Measurements from ENCODE around the gene FTCDNL1. TPM values are rescaled to one million over a fixed set of nuclear protein-coding genes. Genes with fewer than 3 reads are reported as not detected.

Gene FTCDNL1
- total RNA-seq, 1 experiment from 2014 or later, result 0.11 TPM

GRCh38 chr2:199883474-199884212 is 32.7 kb upstream of the FTCDNL1 start:
- H3K36me3 ChIP-seq (ENCODE audit: low read depth, low read length), result no peaks in the 10 kb centered on the region
- no peaks in the 10 kb centered on the region for H3K9me3 ChIP-seq (ENCODE audit: low read length)
- ChIA-PET POLR2A (ENCODE audit: unreplicated experiment) (no interaction called here), CTCF (no interaction called here)
- TF ChIP-seq EZH2 (IDR thresholded peaks at IDR 0.05; ENCODE audit: low read length, unreplicated experiment), result no peak
- TF ChIP-seq CTCF (conservative IDR thresholded peaks at IDR 0.05; ENCODE audit: low read depth, low read length), result no peak
- no peak for TF ChIP-seq EZH2phosphoT487 (IDR thresholded peaks at IDR 0.05; ENCODE audit: borderline replicate concordance, low read length)
- H3K4me2 ChIP-seq (ENCODE audit: low read length), result no peak overlapping the region
- intact Hi-C loops (cut with micrococcal nuclease), result no loop called here
- no peak overlapping the region for H3K9ac ChIP-seq (ENCODE audit: low read length)
- DNase-seq, result no peak
- no peaks in the 10 kb centered on the region for H3K79me2 ChIP-seq (ENCODE audit: low read length)
- H3K9me2 ChIP-seq (replicated peaks; ENCODE audit: low read length), result no peaks in the 10 kb centered on the region
- peaks cover 20% of the 10 kb centered on the region for H3K27me3 ChIP-seq (ENCODE audit: low read length)
- H3K27ac ChIP-seq (ENCODE audit: low read length), result no peak overlapping the region
- no peaks in the 10 kb centered on the region for H4K20me1 ChIP-seq (ENCODE audit: low read length)
- BruUV-seq (replicated peaks), result no TSS peak
- ATAC-seq, result no peak
- H3K4me1 ChIP-seq (ENCODE audit: insufficient read depth, low read length), result no peaks in the 10 kb centered on the region
- H2AFZ ChIP-seq (ENCODE audit: low read length), result no peak overlapping the region
- H3F3A ChIP-seq (ENCODE audit: low read length, unreplicated experiment), result no peaks in the 10 kb centered on the region
- no peak overlapping the region for H3K4me3 ChIP-seq (ENCODE audit: low read length)

GRCh38 chr2:199882667-199883066 is 31.7 kb upstream of the FTCDNL1 start:
- no peak for ATAC-seq
- DNase-seq, result no peak

More at GRCh38 chr2:199882667-199883066, 31.7 kb upstream of the FTCDNL1 start:
- intact Hi-C loops (cut with micrococcal nuclease), result no loop called here
- H3K9ac ChIP-seq (ENCODE audit: low read length), result no peak overlapping the region
- BruUV-seq (replicated peaks), result no TSS peak
- ChIA-PET POLR2A (ENCODE audit: unreplicated experiment) (no interaction called here), CTCF (no interaction called here)
- H3K9me2 ChIP-seq (replicated peaks; ENCODE audit: low read length), result no peaks in the 10 kb centered on the region
- no peaks in the 10 kb centered on the region for H3K36me3 ChIP-seq (ENCODE audit: low read depth, low read length)
- no peaks in the 10 kb centered on the region for H4K20me1 ChIP-seq (ENCODE audit: low read length)
- no peak for TF ChIP-seq EZH2phosphoT487 (IDR thresholded peaks at IDR 0.05; ENCODE audit: borderline replicate concordance, low read length)
- no peak for TF ChIP-seq EZH2 (IDR thresholded peaks at IDR 0.05; ENCODE audit: low read length, unreplicated experiment)
- TF ChIP-seq CTCF (conservative IDR thresholded peaks at IDR 0.05; ENCODE audit: low read depth, low read length), result no peak
- H3K79me2 ChIP-seq (ENCODE audit: low read length), result no peaks in the 10 kb centered on the region
- no peaks in the 10 kb centered on the region for H3K4me1 ChIP-seq (ENCODE audit: insufficient read depth, low read length)
- H3K4me2 ChIP-seq (ENCODE audit: low read length), result no peak overlapping the region
- H3F3A ChIP-seq (ENCODE audit: low read length, unreplicated experiment), result no peaks in the 10 kb centered on the region
- H3K27me3 ChIP-seq (ENCODE audit: low read length), result peaks cover 16% of the 10 kb centered on the region
- H3K4me3 ChIP-seq (ENCODE audit: low read length), result no peak overlapping the region
- H3K27ac ChIP-seq (ENCODE audit: low read length), result no peak overlapping the region
- H2AFZ ChIP-seq (ENCODE audit: low read length), result no peak overlapping the region
- H3K9me3 ChIP-seq (ENCODE audit: low read length), result no peaks in the 10 kb centered on the region

All from PC-3 (cell line).